ENCODE measurements around the gene PHF2. TPM values are rescaled to one million over a fixed set of nuclear protein-coding genes. Genes with fewer than 3 reads are reported as not detected.
A peak's percentile ranks its signal among the peaks of the same experiment; 100 is the strongest.

The PHF2 gene
- total and polyA plus RNA-seq, 7 donors = 10.9 to 31.9 (median 21.4) TPM

DNA sequence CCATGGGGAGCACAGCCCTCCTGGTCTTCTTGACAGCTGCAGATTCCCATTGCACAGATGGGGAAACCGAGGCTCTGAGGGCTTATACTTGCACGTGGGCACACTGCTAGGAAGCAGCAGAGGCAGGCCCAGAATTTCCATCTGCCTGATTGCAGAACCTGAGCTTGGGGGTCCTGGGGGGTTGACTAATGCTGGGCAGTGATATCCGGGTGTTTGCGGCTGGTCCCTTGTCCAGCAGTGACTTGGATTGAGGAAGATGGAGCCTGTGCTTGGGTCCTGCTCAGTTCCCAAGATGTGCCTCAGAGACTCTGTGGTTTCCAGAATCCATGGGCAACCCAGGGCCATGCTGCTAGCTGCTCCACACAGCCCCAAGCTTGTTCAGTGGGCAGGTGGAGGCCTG is 91.2 kb downstream of the PHF2 start:
- peaks cover 0 to 4% (median 0%) of the 10 kb centered on the region in 4 donors for H3K4me1 ChIP-seq
- no peak for TF ChIP-seq POLR2AphosphoS5 (IDR thresholded peaks at IDR 0.05)
- no peak for TF ChIP-seq POLR2A (IDR thresholded peaks at IDR 0.05)
- TF ChIP-seq, protein P1, sequence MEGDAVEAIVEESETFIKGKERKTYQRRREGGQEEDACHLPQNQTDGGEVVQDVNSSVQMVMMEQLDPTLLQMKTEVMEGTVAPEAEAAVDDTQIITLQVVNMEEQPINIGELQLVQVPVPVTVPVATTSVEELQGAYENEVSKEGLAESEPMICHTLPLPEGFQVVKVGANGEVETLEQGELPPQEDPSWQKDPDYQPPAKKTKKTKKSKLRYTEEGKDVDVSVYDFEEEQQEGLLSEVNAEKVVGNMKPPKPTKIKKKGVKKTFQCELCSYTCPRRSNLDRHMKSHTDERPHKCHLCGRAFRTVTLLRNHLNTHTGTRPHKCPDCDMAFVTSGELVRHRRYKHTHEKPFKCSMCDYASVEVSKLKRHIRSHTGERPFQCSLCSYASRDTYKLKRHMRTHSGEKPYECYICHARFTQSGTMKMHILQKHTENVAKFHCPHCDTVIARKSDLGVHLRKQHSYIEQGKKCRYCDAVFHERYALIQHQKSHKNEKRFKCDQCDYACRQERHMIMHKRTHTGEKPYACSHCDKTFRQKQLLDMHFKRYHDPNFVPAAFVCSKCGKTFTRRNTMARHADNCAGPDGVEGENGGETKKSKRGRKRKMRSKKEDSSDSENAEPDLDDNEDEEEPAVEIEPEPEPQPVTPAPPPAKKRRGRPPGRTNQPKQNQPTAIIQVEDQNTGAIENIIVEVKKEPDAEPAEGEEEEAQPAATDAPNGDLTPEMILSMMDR (IDR thresholded peaks at IDR 0.05) = no peak
- TF ChIP-seq EP300 (IDR thresholded peaks at IDR 0.05) = no peak
- DNase-seq = peak; percentile 48
- H3K4me3 ChIP-seq = no peak overlapping the region
- WGBS, 2 donors = 70 to 84% methylated on average over 4 of the region's 4 CpGs
- no peaks in the 10 kb centered on the region for H3K9me3 ChIP-seq
- intact Hi-C loops (cut with DNase I) = no loop called here
- no peaks in the 10 kb centered on the region for H3K27me3 ChIP-seq
- H3K27ac ChIP-seq = no peak overlapping the region
- peaks cover 0 to 50% (median 28%) of the 10 kb centered on the region in 4 donors for H3K36me3 ChIP-seq

DNA sequence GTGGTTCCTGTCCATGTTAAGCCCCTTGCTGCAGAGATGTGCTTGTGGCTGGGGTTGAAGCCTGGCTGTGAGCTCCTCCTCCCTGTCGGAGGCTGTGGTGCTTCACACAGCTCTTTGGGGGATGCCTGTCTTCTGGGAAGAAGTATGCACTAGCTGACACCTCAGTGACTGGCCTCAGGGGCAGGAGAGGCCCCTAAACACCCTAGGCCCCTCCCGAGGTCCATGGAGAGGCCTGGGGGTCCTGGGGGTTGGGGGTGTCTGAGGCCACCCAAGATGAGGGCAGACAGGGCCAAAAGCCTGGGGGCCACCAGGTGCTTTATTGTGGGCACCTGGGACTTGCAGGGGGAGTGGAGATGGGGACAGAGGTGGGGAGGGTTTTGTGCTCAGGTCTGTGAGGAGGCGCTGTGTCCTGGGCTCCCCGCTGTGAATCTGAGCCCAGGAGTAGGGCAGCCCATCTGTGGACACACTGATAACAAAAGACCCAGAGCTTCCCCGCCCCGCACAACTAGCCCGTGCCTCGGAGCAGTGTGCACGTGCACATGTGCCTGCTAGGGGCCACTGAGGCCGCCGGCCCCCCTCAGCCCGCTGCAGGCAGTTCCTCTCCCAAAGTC is 92.0 kb downstream of the PHF2 start:
- DNase-seq = peak; percentile 50
- H3K4me3 ChIP-seq = no peak overlapping the region
- peaks cover 0 to 42% (median 25%) of the 10 kb centered on the region in 4 donors for H3K36me3 ChIP-seq
- TF ChIP-seq POLR2A (IDR thresholded peaks at IDR 0.05) (no peak), POLR2AphosphoS5 (IDR thresholded peaks at IDR 0.05) (no peak), EP300 (IDR thresholded peaks at IDR 0.05) (no peak)
- TF ChIP-seq, protein P1 (IDR thresholded peaks at IDR 0.05) = no peak
- no peak overlapping the region for H3K27ac ChIP-seq
- no peaks in the 10 kb centered on the region for H3K27me3 ChIP-seq
- 90 to 92% methylated on average over 12 of the region's 12 CpGs for WGBS, 2 donors
- intact Hi-C loops (cut with DNase I) = no loop called here
- H3K9me3 ChIP-seq = no peaks in the 10 kb centered on the region
- peaks cover 0 to 11% (median 0%) of the 10 kb centered on the region in 4 donors for H3K4me1 ChIP-seq

DNA sequence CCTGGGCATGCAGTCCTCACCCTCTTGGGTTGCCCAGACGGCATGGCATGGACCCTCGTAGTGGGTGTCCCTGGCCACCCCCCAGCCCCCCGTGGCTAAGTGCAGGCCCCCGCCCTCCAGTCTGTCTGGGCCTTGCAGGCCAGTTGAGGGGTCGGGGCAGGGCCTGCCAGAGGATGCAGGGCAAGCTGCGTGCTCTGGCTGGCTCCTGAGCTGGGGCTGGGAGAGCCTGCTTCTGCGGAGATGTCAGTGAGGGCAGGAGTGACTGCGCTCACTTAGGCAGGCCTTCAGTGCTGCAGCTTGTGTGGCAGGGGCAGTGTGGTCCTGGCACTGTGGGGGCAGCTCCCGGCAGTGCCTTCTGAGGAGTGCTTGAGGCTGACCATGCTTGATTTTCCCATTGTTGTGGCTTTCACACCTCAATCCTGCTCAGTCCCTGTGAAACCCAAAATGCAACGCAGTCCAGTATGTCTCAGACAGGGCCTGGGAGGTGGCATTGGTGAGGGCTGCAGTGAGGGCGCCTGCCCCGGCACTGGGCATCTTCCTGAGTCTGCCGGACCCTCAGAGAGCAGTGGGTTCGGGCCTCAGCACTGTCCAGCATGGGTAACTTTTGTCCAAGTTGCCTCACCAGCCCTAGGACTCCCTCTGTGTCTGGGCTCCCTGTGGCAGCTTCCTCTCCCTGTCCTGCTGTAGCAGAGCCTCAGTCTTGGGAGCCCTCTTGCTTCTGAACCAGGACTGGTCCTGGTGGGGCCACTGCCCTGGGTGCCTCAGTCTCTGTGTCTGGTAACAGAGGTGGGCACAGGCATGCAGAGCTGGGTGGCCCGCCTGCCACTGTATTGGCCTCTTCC is 93.0 kb downstream of the PHF2 start:
- 90 to 93% methylated on average over 15 of the region's 15 CpGs for WGBS, 2 donors
- Histone ChIP-seq H3K9me3 (no peaks in the 10 kb centered on the region), H3K4me3 (no peak overlapping the region), H3K4me1 (peaks cover 0 to 14% (median 0%) of the 10 kb centered on the region in 4 donors), H3K36me3 (peaks cover 0 to 42% (median 24%) of the 10 kb centered on the region in 4 donors), H3K27ac (no peak overlapping the region), H3K27me3 (no peaks in the 10 kb centered on the region)
- DNase-seq = peak; percentile 56
- intact Hi-C loops (cut with DNase I) = no loop called here
- TF ChIP-seq, protein P1 (IDR thresholded peaks at IDR 0.05) = no peak
- no peak for TF ChIP-seq POLR2AphosphoS5 (IDR thresholded peaks at IDR 0.05)
- no peak for TF ChIP-seq POLR2A (IDR thresholded peaks at IDR 0.05)
- TF ChIP-seq EP300 (IDR thresholded peaks at IDR 0.05) = no peak

DNA sequence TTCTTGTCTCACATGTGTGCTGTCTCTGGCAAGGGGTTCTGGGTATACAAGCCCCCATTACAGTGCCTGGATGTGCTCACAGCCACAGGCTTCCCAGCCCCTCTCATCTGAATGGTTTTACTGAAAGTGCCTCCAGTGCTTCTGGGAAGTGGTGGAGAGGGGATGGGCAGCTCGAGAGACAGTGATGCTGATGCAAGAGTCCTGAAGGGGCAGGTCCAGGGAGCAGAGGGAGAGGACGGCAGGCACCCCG is 93.5 kb downstream of the PHF2 start:
- Histone ChIP-seq H3K9me3 (no peaks in the 10 kb centered on the region), H3K27ac (no peak overlapping the region), H3K4me1 (peaks cover 0 to 14% (median 0%) of the 10 kb centered on the region in 4 donors), H3K4me3 (no peak overlapping the region), H3K27me3 (no peaks in the 10 kb centered on the region), H3K36me3 (peaks cover 0 to 42% (median 27%) of the 10 kb centered on the region in 4 donors)
- WGBS, 2 donors = 86 to 90% methylated on average over 3 of the region's 3 CpGs
- TF ChIP-seq, protein P1 (IDR thresholded peaks at IDR 0.05) = no peak
- TF ChIP-seq POLR2A (IDR thresholded peaks at IDR 0.05) (no peak), EP300 (IDR thresholded peaks at IDR 0.05) (no peak), POLR2AphosphoS5 (IDR thresholded peaks at IDR 0.05) (no peak)
- no peak for DNase-seq
- intact Hi-C loops (cut with DNase I) = no loop called here

Data from sigmoid colon (tissue), 7 donors.